HG03469 (cell line): ENCODE results near the gene ANKRD44.
A peak's percentile ranks its signal among the peaks of the same experiment; 100 is the strongest.
"Not testable (repeated sequence)": the region's sequence is repeated elsewhere in the genome, so short reads cannot be mapped to it uniquely, and the experiment has no call there.

Experiments
- ATAC-seq: cut with Tn5 transposase; IDR thresholded peaks from one replicate; pipeline ENCODE4 v1.9.1; 2021; ENCODE audit warnings: mild to moderate bottlenecking, moderate library complexity, moderate number of reproducible peaks; ENCODE audit not compliant: unreplicated experiment

The ANKRD44 gene

DNA sequence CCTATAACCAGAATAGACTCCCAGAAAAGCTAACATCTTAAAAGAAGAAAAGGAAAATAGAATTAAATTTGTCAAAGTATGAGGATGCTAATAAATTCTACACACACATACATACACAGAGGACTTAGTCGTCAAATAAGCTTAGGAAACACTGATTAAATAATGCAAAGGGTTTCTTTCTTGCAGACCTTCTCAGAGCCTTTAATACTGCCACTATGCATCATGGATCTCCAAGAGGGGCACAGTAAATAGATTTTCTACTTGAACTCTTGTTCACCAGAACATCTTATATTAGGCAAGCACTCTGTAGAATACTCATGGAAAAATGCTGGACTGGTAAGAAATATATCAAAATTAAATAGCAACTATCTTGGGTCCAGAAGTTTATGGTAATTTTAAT, 69.4 kb downstream of the ANKRD44 start:
- ATAC-seq, result no peak

DNA sequence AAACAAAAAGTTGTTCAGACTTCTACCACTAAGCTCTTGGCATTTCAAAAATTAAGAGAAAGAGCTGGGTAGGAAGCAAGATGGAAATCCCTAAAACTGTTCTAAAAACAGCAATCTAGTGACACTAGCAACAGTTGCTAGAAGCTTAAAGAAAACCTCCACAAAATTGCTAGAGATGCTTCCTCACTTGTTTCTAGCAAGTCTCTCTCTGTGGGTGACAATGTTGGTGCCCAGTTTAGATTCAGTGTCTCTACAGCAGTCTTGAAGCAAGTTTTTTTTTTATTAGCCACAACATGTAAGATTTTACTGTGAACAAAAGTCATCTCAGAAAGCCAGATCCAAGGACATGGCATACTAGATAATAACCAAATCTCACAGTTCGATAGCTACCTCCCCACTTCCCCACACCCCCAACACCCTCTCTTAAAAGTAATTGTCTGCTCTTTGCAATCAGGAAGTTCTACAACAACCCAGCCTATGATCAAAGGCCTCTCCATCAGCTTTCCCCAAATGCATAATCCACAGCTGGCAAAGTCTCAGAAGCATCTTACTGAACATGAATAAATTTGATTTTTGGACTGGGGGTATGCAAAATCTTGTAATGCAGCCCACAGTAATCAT, 70.0 kb downstream of the ANKRD44 start:
- ATAC-seq, result no peak

- ATAC-seq, result not testable (repeated sequence)
Measured at GRCh38 chr2:197240018-197240417, 70.6 kb downstream of the ANKRD44 start.

DNA sequence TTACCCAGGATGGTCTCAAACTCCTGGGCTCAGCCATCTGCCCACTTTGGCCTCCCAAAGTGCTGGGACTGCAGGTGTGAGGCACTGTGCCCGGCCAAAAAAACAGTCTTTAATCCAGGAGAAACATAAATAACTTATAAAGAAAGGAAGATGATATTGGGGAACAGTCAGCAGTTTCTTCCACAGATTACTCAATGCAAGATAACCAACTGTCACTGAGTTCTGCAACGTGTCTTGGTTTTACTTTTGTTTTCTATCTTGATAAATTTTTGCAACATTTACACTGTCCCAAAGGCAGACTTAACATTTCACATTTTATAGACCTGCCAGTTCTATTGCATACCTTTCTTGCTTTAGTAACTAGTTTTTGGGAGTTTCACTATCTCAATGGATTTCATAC, 71.1 kb downstream of the ANKRD44 start:
- peak; percentile 39 for ATAC-seq

- peak; percentile 39 for ATAC-seq
Measured at GRCh38 chr2:197238043-197238365, 72.6 kb downstream of the ANKRD44 start.

DNA sequence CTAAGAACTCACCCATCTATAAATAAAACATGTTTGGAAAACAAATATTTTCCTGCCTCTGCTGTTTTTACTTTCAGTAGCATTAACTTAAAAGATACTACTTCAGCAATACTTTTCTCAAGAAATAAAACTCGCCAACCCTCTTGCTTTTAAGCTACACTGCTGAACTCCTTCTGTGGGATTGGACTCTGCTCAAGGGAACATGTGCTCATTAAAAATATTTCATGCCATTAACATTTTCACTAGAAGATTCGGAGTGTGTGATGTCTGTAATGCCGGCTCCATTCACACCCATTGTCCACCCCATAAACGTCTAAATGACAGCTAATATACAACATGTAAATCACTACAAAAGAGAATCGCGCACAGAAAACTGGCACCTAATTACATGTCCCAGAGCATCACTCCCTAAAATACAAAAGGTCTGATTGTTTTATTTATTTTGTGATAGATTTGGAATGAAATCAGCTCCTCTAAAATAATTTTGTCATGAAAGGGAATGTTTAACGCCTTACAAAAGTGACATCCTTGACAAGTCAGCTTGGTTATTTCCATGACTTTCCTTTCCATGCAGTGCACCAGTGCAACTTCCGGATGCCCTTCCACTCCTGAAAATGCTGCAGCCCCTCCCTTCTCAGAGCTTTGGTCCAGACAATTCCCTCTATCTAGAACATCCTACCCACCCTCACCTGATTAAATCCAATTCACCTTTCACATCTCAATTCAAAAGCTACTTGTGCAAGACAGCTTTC, 73.1 kb downstream of the ANKRD44 start:
- no peak for ATAC-seq

GRCh38 chr2:197236816-197237215, 73.8 kb downstream of the ANKRD44 start:
- ATAC-seq, result no peak

DNA sequence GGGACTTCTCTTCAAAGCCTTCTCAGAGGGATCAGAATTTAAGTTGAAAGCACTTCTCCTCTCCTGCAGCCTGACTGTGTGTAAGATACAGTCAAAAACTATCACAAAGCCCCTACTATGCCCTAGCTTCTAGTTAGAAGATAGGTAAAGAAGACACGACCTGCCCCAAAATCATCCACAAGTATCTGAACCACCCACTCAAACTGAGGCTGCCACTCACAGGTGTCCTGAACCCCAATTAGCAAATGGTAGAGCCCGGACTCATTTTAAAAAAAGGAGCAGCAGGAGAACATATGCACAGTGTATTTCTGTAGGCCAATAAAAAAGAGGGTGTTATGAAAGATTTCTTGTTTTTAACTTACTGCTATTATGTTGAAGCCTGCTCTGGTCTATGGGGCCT, 74.4 kb downstream of the ANKRD44 start:
- no peak for ATAC-seq

DNA sequence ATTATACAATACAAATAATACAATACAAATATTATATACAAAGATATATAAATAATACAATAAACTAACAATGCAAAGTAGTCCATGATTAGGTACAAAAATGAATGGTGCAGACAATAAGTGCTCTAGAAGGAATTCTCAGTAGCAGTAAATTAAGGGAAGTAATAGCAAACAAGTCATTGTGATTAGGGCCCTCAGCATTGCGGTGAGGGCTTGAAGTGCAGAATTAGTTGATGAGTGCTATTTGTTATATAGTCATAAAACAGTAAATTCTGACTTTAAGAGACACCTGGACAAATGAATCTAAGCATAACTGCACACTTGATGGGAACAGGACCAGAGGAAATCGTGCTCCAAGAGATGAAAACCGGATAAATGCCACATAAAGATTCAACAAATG, 74.9 kb downstream of the ANKRD44 start:
- no peak for ATAC-seq

GRCh38 chr2:197234671-197235191, 75.8 kb downstream of the ANKRD44 start:
- no peak for ATAC-seq

- no peak for ATAC-seq
Measured at GRCh38 chr2:197233473-197233872, 77.1 kb downstream of the ANKRD44 start.

- ATAC-seq, result no peak
Measured at GRCh38 chr2:197232010-197232409, 78.6 kb downstream of the ANKRD44 start.

GRCh38 chr2:197229509-197230443, 80.8 kb downstream of the ANKRD44 start:
- no peak for ATAC-seq

GRCh38 chr2:197223451-197223850, 87.1 kb downstream of the ANKRD44 start:
- no peak for ATAC-seq

DNA sequence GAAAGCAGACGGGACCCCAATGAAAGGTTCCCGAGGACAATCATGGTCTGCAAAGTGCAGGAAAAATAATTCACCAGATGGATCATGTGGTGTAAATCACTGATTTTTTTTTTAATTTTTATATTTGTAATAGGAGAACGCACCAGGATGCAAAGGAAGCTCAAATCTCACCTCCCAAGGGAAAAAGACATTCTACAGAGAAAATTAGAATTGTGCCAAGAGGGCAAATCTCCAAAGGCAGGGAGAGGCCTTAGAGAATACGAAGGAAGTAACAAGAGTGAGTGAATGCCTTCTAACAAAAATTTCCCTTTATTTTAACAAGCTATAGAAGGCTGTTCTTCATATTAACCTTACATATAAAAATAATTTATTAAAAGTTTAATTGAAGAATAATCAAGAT, 90.9 kb downstream of the ANKRD44 start:
- no peak for ATAC-seq

DNA sequence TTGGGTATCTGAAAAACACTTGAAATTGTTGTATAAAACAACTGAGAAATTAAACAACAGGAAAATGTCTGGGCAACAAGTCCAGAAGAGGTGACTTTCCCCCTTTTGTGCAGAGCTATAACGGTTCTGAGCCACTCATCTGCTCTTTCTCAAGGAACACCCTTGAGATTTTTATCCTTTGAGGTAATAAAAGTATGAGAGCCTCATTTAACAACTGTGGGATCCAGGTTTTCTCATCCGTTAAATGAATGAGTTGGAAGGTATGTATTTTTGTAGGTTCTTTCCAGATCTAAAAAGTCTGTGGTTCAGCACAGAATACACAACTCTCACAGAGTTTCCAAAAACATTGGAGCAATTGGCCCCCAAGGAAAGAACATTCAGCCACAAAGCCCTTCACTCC, 93.0 kb downstream of the ANKRD44 start:
- no peak for ATAC-seq

GRCh38 chr2:197216361-197216979, 94.1 kb downstream of the ANKRD44 start:
- peak; percentile 57 for ATAC-seq

GRCh38 chr2:197215748-197216360, 94.7 kb downstream of the ANKRD44 start:
- peak; percentile 35 for ATAC-seq

GRCh38 chr2:197212344-197213262, 98.0 kb downstream of the ANKRD44 start:
- no peak for ATAC-seq
